GM12891 (cell line): ENCODE results near the gene YIPF7.

Source experiments
- POLR2A ChIP-seq: IDR thresholded peaks from 2 replicates; pipeline ENCODE4 v1.6.1; 2011; ENCODE audit warnings: low read depth, low read length, control low read depth
- POLR2AphosphoS5 ChIP-seq: IDR thresholded peaks from 2 replicates; pipeline ENCODE4 v1.6.1; 2011; ENCODE audit warnings: low read depth, low read length, control low read depth

DNA sequence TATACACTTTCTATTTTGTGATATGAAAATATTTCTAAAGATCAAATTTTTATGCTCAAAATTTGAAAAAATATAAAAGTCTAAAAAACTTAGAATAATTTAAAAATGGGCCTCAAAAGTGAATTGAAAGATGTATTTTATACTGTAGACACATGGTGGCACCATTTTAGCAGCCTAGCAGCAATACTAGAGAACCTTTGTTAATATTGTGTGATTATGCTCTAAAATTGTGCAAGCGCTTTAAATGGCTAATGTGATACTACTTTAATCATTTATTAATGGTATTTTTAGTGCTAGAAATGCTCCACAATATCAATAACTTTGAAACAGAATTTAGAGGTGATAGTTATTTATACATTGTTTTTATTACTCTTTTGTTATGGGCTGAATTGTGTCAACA, 23.0 kb upstream of the YIPF7 start:
- TF ChIP-seq POLR2AphosphoS5 (no peak), POLR2A (no peak)
